Measurements from ENCODE around the gene YAE1.

GRCh38 chr7:39567294-39567693 is 1.1 kb downstream of the YAE1 start:
- TF ChIP-seq CTCF (IDR thresholded peaks at IDR 0.05) (no peak), POLR2A (IDR thresholded peaks at IDR 0.05) (no peak), POLR2AphosphoS5 (IDR thresholded peaks at IDR 0.05) (no peak), EP300 (IDR thresholded peaks at IDR 0.05) (no peak)
